IMR-90 (cell line): ENCODE data around the gene PIM1. TPM values are rescaled to one million over a fixed set of nuclear protein-coding genes. Genes with fewer than 3 reads are reported as not detected.

Experiments
- ATAC-seq: fragments of 200-7000 bp; cut with Tn5 transposase; 2 replicates; pipeline ENCODE4 v1.9.1; 2020; ENCODE audit warnings: low read depth, mild to moderate bottlenecking, moderate library complexity
- BruUV-seq: library from RNA; stranded (reverse); fragments of 400-500 nt; replicated peaks from 2 replicates; lab custom pipeline; 2021; lab: Mats Ljungman, UMichigan
- CTCF ChIA-PET: fragments of 300-600 bp; formaldehyde crosslinking; extraction: SDS; loops from one replicate; lab custom pipeline; 2021; ENCODE audit warnings: antibody characterized with exemption; lab: Yijun Ruan, JAX
- POLR2A ChIA-PET: fragments of 300-600 bp; sonication (Branson Sonifier 250); formaldehyde crosslinking; loops from one replicate; lab custom pipeline; 2022; ENCODE audit warnings: antibody characterized with exemption; ENCODE audit not compliant: unreplicated experiment; lab: Charles Lee
- DNase-seq: peaks from one replicate; pipeline ENCODE4 v3.0.0; 2013
- H2AFZ ChIP-seq: replicated peaks from 2 replicates; pipeline ENCODE3; 2013; ENCODE audit warnings: low read length, mild to moderate bottlenecking; ENCODE audit not compliant: poor library complexity
- H2AK5ac ChIP-seq: 2 replicates; pipeline ENCODE4 v1.6.1; 2013; ENCODE audit warnings: low read depth, low read length, inconsistent platforms
- H2AK9ac ChIP-seq: replicated peaks from 2 replicates; pipeline ENCODE3; 2013; ENCODE audit warnings: mild to moderate bottlenecking, low read depth, low read length, moderate library complexity; ENCODE audit not compliant: poor library complexity
- H2BK120ac ChIP-seq: 2 replicates; pipeline ENCODE4 v1.6.1; 2013; ENCODE audit warnings: low read depth, low read length, inconsistent platforms
- H2BK15ac ChIP-seq: 3 replicates; pipeline ENCODE4 v1.6.1; 2013; ENCODE audit warnings: low read depth, low read length, inconsistent platforms
- H2BK20ac ChIP-seq: 2 replicates; pipeline ENCODE4 v1.6.1; 2013; ENCODE audit warnings: low read depth, mild to moderate bottlenecking, inconsistent platforms, low read length, moderate library complexity
- H2BK5ac ChIP-seq: 2 replicates; pipeline ENCODE4 v1.6.1; 2013; ENCODE audit warnings: mild to moderate bottlenecking, low read depth, low read length, inconsistent platforms; ENCODE audit not compliant: poor library complexity, severe bottlenecking
- H3K14ac ChIP-seq: replicated peaks from 2 replicates; pipeline ENCODE4 v1.6.1; 2013; ENCODE audit warnings: low read depth, low read length, inconsistent platforms
- H3K18ac ChIP-seq: 2 replicates; pipeline ENCODE4 v1.6.1; 2013; ENCODE audit warnings: low read depth, low read length, control low read depth
- H3K23ac ChIP-seq: 2 replicates; pipeline ENCODE4 v1.6.1; 2013; ENCODE audit warnings: low read depth, low read length, inconsistent platforms
- H3K27ac ChIP-seq: 2 replicates; pipeline ENCODE4 v1.5.1; 2013; ENCODE audit warnings: mild to moderate bottlenecking, control low read depth, low read length; ENCODE audit not compliant: insufficient read depth
- H3K27me3 ChIP-seq: 2 replicates; pipeline ENCODE4 v1.6.1; 2013; ENCODE audit warnings: low read length; ENCODE audit not compliant: control insufficient read depth, insufficient read depth
- H3K36me3 ChIP-seq: 2 replicates; pipeline ENCODE4 v1.6.1; 2013; ENCODE audit warnings: low read length, mixed read lengths; ENCODE audit not compliant: control insufficient read depth, insufficient read depth
- H3K4ac ChIP-seq: 2 replicates; pipeline ENCODE4 v1.6.1; 2013; ENCODE audit warnings: low read depth, low read length, inconsistent platforms
- H3K4me1 ChIP-seq: 2 replicates; pipeline ENCODE4 v1.6.1; 2013; ENCODE audit warnings: low read length, mixed read lengths; ENCODE audit not compliant: control insufficient read depth, insufficient read depth
- H3K4me2 ChIP-seq: 2 replicates; pipeline ENCODE4 v1.6.1; 2013; ENCODE audit warnings: low read depth, mild to moderate bottlenecking, control low read depth, low read length, moderate library complexity
- H3K4me3 ChIP-seq: 2 replicates; pipeline ENCODE4 v1.5.1; 2013; ENCODE audit warnings: low read depth, mild to moderate bottlenecking, control low read depth, low read length, moderate library complexity; ENCODE audit not compliant: insufficient read depth
- H3K56ac ChIP-seq: 2 replicates; pipeline ENCODE4 v1.6.1; 2013; ENCODE audit warnings: low read length, inconsistent platforms; ENCODE audit not compliant: insufficient read depth; ENCODE audit errors: extremely low read depth
- H3K79me1 ChIP-seq, 2 experiments: 2 replicates each; pipeline ENCODE4 v1.6.1; 2013; ENCODE audit warnings: low read length in 2 of 2, inconsistent platforms in 1 of 2, low read depth in 1 of 2
- H3K9ac ChIP-seq: 2 replicates; pipeline ENCODE4 v1.6.1; 2013; ENCODE audit warnings: low read depth, low read length, control low read depth
- H3K9me1 ChIP-seq: 2 replicates; pipeline ENCODE4 v1.6.1; 2013; ENCODE audit warnings: low read length, inconsistent platforms; ENCODE audit not compliant: insufficient read depth
- H3K9me3 ChIP-seq: 2 replicates; pipeline ENCODE4 v1.6.1; 2013; ENCODE audit warnings: low read length; ENCODE audit not compliant: control insufficient read depth, insufficient read depth
- H4K20me1 ChIP-seq: 2 replicates; pipeline ENCODE4 v1.6.1; 2013; ENCODE audit warnings: low read length, inconsistent platforms; ENCODE audit not compliant: insufficient read depth
- H4K5ac ChIP-seq: 2 replicates; pipeline ENCODE4 v1.6.1; 2013; ENCODE audit warnings: mild to moderate bottlenecking, low read depth, low read length, control low read depth
- H4K8ac ChIP-seq, 2 experiments: 2 replicates each; pipeline ENCODE4 v1.6.1; 2013; ENCODE audit warnings: low read depth in 2 of 2, low read length in 2 of 2, control low read depth in 1 of 2, inconsistent platforms in 1 of 2
- H4K91ac ChIP-seq: 2 replicates; pipeline ENCODE4 v1.6.1; 2013; ENCODE audit warnings: low read depth, low read length, inconsistent platforms; ENCODE audit not compliant: insufficient read depth
- BHLHE40 ChIP-seq: fragments of 150-350 bp; IDR thresholded peaks from 2 replicates; pipeline ENCODE4 v1.6.1; 2016; ENCODE audit warnings: mild to moderate bottlenecking, low read depth, low read length
- CEBPB ChIP-seq: IDR thresholded peaks from 2 replicates; pipeline ENCODE4 v1.6.1; 2012; ENCODE audit warnings: low read depth, low read length, improper control_type of control experiment
- CHD1 ChIP-seq: IDR thresholded peaks from 2 replicates; pipeline ENCODE4 v1.6.1; 2012; ENCODE audit warnings: low read depth, low read length, improper control_type of control experiment
- FOS ChIP-seq: fragments of 150-350 bp; IDR thresholded peaks from 2 replicates; pipeline ENCODE4 v1.6.1; 2016; ENCODE audit warnings: low read depth, low read length
- MAFK ChIP-seq: IDR thresholded peaks from 2 replicates; pipeline ENCODE4 v1.6.1; 2012; ENCODE audit warnings: low read depth, low read length, improper control_type of control experiment
- MAZ ChIP-seq: IDR thresholded peaks from 2 replicates; pipeline ENCODE4 v1.6.1; 2012; ENCODE audit warnings: low read depth, mild to moderate bottlenecking, low read length, improper control_type of control experiment, moderate library complexity, borderline replicate concordance
- MXI1 ChIP-seq: IDR thresholded peaks from 2 replicates; pipeline ENCODE4 v1.6.1; 2012; ENCODE audit warnings: low read depth, mild to moderate bottlenecking, low read length, moderate library complexity, borderline replicate concordance
- NFE2L2 ChIP-seq: fragments of 150-350 bp; IDR thresholded peaks from 2 replicates; pipeline ENCODE4 v1.6.1; 2016; ENCODE audit warnings: low read depth, mild to moderate bottlenecking, low read length
- POLR2A ChIP-seq: IDR thresholded peaks from 2 replicates; pipeline ENCODE4 v1.6.1; 2012; ENCODE audit warnings: mild to moderate bottlenecking, low read depth, low read length
- RAD21 ChIP-seq: IDR thresholded peaks from 2 replicates; pipeline ENCODE4 v1.6.1; 2012; ENCODE audit warnings: low read length, improper control_type of control experiment
- RCOR1 ChIP-seq: IDR thresholded peaks from 2 replicates; pipeline ENCODE4 v1.6.1; 2012; ENCODE audit warnings: mild to moderate bottlenecking, low read length, improper control_type of control experiment; ENCODE audit not compliant: insufficient replicate concordance
- RFX5 ChIP-seq: IDR thresholded peaks from 2 replicates; pipeline ENCODE4 v1.8.0; 2012; ENCODE audit warnings: low read depth, mild to moderate bottlenecking, low read length, moderate library complexity
- SMC3 ChIP-seq: fragments of 150-350 bp; IDR thresholded peaks from 2 replicates; pipeline ENCODE4 v1.6.1; 2016; ENCODE audit warnings: low read depth, mild to moderate bottlenecking, antibody characterized with exemption, low read length, moderate library complexity
- WGBS, 2 experiments: methylation state at CpG; one replicate each; pipeline versions ENCODE4 v1.1.5 to v1.1.7; 2013; ENCODE audit warnings: missing lambda C conversion rate in 2 of 2; ENCODE audit not compliant: insufficient read length in 1 of 2; ENCODE audit errors: extremely low coverage in 2 of 2; 5-methylcytosine and 5-hydroxymethylcytosine counted together
- dilution Hi-C: fragments of 300-500 bp; cut with HindIII; formaldehyde crosslinking; loops from one replicate; pipeline ENCODE4 v1.14.3; 2018; ENCODE audit warnings: low sequenced_read_pairs; ENCODE audit not compliant: unreplicated experiment
- in situ Hi-C: fragments of 300-500 bp; cut with MboI; formaldehyde crosslinking; loops from 3 replicates; pipeline ENCODE4 v1.14.3; 2019; ENCODE audit warnings: low sequenced_read_pairs, inconsistent platforms, mixed read lengths
- intact Hi-C: fragments of 100-400 bp; cut with micrococcal nuclease; formaldehyde crosslinking; loops from 2 replicates; pipeline ENCODE4 v1.10.0; 2022
- polyA plus RNA-seq, 3 experiments: library from polyadenylated mRNA; depleted of rRNA; stranded (reverse); fragments of >200 nt; gene quantifications; 2 replicates each; pipeline ENCODE4 v1.2.3, GENCODE V29; 2012; ENCODE audit warnings: low replicate concordance in 1 of 3
- total RNA-seq: library from RNA; depleted of rRNA; stranded (reverse); fragments of >200 nt; gene quantifications from 2 replicates; pipeline ENCODE4 v1.2.3, GENCODE V29; 2012
- TF ChIP-seq, protein P1 (sequence below): fragments of 150-350 bp; IDR thresholded peaks from 2 replicates; pipeline ENCODE4 v1.6.1; 2016; ENCODE audit warnings: low read depth, mild to moderate bottlenecking, low read length, moderate library complexity, borderline replicate concordance
- TF ChIP-seq, protein P2 (sequence below): fragments of 150-350 bp; IDR thresholded peaks from 2 replicates; pipeline ENCODE4 v1.6.1; 2017; ENCODE audit warnings: mild to moderate bottlenecking, antibody characterized with exemption, low read length, low read depth
- TF ChIP-seq, protein P3 (sequence below): conservative IDR thresholded peaks from 2 replicates; pipeline ENCODE4 v1.5.1; 2012; ENCODE audit warnings: mild to moderate bottlenecking, low read depth, low read length, improper control_type of control experiment

Gene PIM1
- total and polyA plus RNA-seq, 2 of the 4 experiments (the other 2 are of a cell fraction): 7.2 to 18.5 TPM

DNA sequence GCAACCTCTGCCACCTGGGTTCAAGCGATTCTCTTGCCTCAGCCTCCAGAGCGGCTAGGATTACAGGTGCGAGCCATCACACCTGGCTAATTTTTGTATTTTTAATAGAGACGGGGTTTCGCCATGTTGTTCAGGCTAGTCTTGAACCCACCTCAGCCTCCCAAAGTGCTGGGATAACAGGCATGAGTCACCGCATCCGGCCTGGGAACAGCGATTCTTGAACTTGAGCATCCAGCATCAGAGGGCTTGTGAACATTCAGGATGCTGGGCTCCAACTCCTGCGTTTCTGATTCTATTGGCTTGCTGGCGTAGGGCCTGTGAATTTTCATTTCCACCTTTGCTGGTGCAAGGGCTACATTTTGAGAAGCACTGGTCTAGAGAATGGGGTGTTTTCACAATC is 24.5 kb upstream of the PIM1 start:
- Histone ChIP-seq H3K4me2 (no peak overlapping the region), H3K27ac (peak overlapping the region; percentile 89), H3K79me1 (no peaks in the 10 kb centered on the region; a peak in 1 of 4 replicates), H3K18ac (peak overlapping the region; percentile 95), H2AK9ac (peak overlapping the region; percentile 86), H4K8ac (peak overlapping the region; percentile 19 to 93), H3K9ac (no peak overlapping the region), H4K91ac (peak overlapping the region; percentile 83), H2AK5ac (peak overlapping the region; percentile 91), H3K14ac (peak overlapping the region; percentile 89), H4K20me1 (no peaks in the 10 kb centered on the region), H2BK20ac (peak overlapping the region; percentile 99), H3K36me3 (no peaks in the 10 kb centered on the region), H2BK5ac (peak overlapping the region; percentile 96), H3K9me3 (no peaks in the 10 kb centered on the region), H3K4ac (peak overlapping the region; percentile 90), H3K9me1 (peaks cover 4% of the 10 kb centered on the region; the same call in 1 of the 2 replicates), H3K4me1 (peaks cover 26% of the 10 kb centered on the region), H3K56ac (peak overlapping the region; percentile 35; the same call in 1 of the 2 replicates), H2AFZ (peak overlapping the region; percentile 61), H3K23ac (peak overlapping the region; percentile 2; the same call in 1 of the 2 replicates), H2BK15ac (peak overlapping the region; percentile 98; the same call in 2 of the 3 replicates), H3K27me3 (no peaks in the 10 kb centered on the region), H4K5ac (peak overlapping the region; percentile 93), H3K4me3 (no peak overlapping the region), H2BK120ac (peak overlapping the region; percentile 98)
- 94% methylated on average over 4 of the region's 10 CpGs; no CpG with 5 or more reads in 1 of the 2 experiments for WGBS, 2 experiments
- POLR2A ChIA-PET: no interaction called here
- dilution Hi-C loops: no loop called here
- TF ChIP-seq NFE2L2 (no peak), RFX5 (no peak), POLR2A (no peak), RAD21 (no peak), MXI1 (no peak), MAFK (no peak), MAZ (no peak), BHLHE40 (no peak), CHD1 (no peak), SMC3 (no peak), CEBPB (no peak), RCOR1 (no peak), FOS (no peak)
- TF ChIP-seq, protein P1, sequence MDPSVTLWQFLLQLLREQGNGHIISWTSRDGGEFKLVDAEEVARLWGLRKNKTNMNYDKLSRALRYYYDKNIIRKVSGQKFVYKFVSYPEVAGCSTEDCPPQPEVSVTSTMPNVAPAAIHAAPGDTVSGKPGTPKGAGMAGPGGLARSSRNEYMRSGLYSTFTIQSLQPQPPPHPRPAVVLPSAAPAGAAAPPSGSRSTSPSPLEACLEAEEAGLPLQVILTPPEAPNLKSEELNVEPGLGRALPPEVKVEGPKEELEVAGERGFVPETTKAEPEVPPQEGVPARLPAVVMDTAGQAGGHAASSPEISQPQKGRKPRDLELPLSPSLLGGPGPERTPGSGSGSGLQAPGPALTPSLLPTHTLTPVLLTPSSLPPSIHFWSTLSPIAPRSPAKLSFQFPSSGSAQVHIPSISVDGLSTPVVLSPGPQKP: no peak
- TF ChIP-seq, protein P2, sequence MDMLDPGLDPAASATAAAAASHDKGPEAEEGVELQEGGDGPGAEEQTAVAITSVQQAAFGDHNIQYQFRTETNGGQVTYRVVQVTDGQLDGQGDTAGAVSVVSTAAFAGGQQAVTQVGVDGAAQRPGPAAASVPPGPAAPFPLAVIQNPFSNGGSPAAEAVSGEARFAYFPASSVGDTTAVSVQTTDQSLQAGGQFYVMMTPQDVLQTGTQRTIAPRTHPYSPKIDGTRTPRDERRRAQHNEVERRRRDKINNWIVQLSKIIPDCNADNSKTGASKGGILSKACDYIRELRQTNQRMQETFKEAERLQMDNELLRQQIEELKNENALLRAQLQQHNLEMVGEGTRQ: no peak
- TF ChIP-seq, protein P3, sequence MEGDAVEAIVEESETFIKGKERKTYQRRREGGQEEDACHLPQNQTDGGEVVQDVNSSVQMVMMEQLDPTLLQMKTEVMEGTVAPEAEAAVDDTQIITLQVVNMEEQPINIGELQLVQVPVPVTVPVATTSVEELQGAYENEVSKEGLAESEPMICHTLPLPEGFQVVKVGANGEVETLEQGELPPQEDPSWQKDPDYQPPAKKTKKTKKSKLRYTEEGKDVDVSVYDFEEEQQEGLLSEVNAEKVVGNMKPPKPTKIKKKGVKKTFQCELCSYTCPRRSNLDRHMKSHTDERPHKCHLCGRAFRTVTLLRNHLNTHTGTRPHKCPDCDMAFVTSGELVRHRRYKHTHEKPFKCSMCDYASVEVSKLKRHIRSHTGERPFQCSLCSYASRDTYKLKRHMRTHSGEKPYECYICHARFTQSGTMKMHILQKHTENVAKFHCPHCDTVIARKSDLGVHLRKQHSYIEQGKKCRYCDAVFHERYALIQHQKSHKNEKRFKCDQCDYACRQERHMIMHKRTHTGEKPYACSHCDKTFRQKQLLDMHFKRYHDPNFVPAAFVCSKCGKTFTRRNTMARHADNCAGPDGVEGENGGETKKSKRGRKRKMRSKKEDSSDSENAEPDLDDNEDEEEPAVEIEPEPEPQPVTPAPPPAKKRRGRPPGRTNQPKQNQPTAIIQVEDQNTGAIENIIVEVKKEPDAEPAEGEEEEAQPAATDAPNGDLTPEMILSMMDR: no peak
- ATAC-seq: no peak
- CTCF ChIA-PET: no interaction called here
- DNase-seq: no peak
- intact Hi-C loops: no loop called here
- in situ Hi-C loops: no loop called here
- no TSS peak for BruUV-seq
